Stimulated activated naive CD4-positive, alpha-beta T cell (primary cell): ENCODE data around the gene ESM1.
"Not testable (repeated sequence)": the region's sequence is repeated elsewhere in the genome, so short reads cannot be mapped to it uniquely, and the experiment has no call there.

ENCODE experiments used
- DNase-seq, 6 experiments: peaks; one replicate each; lab custom pipeline; 2025; lab: John Stamatoyannopoulos, UW

ESM1 gene

GRCh38 chr5:54985301-54986268 lies at the start of gene ESM1:
ESM1 (minus strand) TSS chr5:54985593; CDS start chr5:54985517, 76 bp downstream.
- DNase-seq = no peak

GRCh38 chr5:55033568-55033967 lies 48.2 kb upstream of the ESM1 start:
- DNase-seq = no peak

- no peak for DNase-seq
Observed at GRCh38 chr5:55031492-55031891, 46.1 kb upstream of the ESM1 start.

- DNase-seq = no peak
Observed at GRCh38 chr5:55030676-55031369, 45.4 kb upstream of the ESM1 start.

- no peak for DNase-seq
Observed at GRCh38 chr5:55030220-55030619, 44.8 kb upstream of the ESM1 start.

- peak in 2 of 6 experiments; percentile 10 to 32 for DNase-seq
Observed at GRCh38 chr5:55027595-55027994, 42.2 kb upstream of the ESM1 start.

- DNase-seq = peak in 3 of 6 experiments; percentile 12 to 35 (median 19)
Observed at GRCh38 chr5:55022450-55022849, 37.1 kb upstream of the ESM1 start.

GRCh38 chr5:55021821-55022220 lies 36.4 kb upstream of the ESM1 start:
- no peak for DNase-seq

- no peak for DNase-seq
Observed at GRCh38 chr5:55021410-55021809, 36.0 kb upstream of the ESM1 start.

GRCh38 chr5:55010149-55010548 lies 24.8 kb upstream of the ESM1 start:
- DNase-seq = not testable (repeated sequence)

- DNase-seq = no peak
Observed at GRCh38 chr5:55004729-55005128, 19.3 kb upstream of the ESM1 start.

GRCh38 chr5:55003432-55004065 lies 18.2 kb upstream of the ESM1 start:
- no peak for DNase-seq

- DNase-seq = peak in 3 of 6 experiments; percentile 3 to 12 (median 6)
Observed at GRCh38 chr5:55002166-55002565, 16.8 kb upstream of the ESM1 start.

GRCh38 chr5:54997081-54997480 lies 11.7 kb upstream of the ESM1 start:
- DNase-seq = no peak

GRCh38 chr5:54996466-54996865 lies 11.1 kb upstream of the ESM1 start:
- DNase-seq = no peak

- DNase-seq = no peak
Observed at GRCh38 chr5:54995168-54995567, 9.8 kb upstream of the ESM1 start.

- no peak for DNase-seq
Observed at GRCh38 chr5:54994628-54995027, 9.2 kb upstream of the ESM1 start.

GRCh38 chr5:54993318-54993717 lies 7.9 kb upstream of the ESM1 start:
- no peak for DNase-seq

GRCh38 chr5:54991416-54991815 lies 6.0 kb upstream of the ESM1 start:
- no peak for DNase-seq

- DNase-seq = no peak
Observed at GRCh38 chr5:54990841-54991258, 5.5 kb upstream of the ESM1 start.

- peak in 1 of 6 experiments; percentile 5 for DNase-seq
Observed at GRCh38 chr5:54988817-54989216, 3.4 kb upstream of the ESM1 start.

- DNase-seq = no peak
Observed at GRCh38 chr5:54988218-54988617, 2.8 kb upstream of the ESM1 start.

- DNase-seq = no peak
Observed at GRCh38 chr5:54986269-54986654, 869 bp upstream of the ESM1 start.
